NOMO-1 (cell line): ENCODE data around the gene MUSTN1.

Experiments used
- DNase-seq, 2 experiments: peaks; one replicate each; lab custom pipeline; 2025; ENCODE audit not compliant: unreplicated experiment in 2 of 2; lab: John Stamatoyannopoulos, UW

Gene MUSTN1

GRCh38 chr3:52834871-52835501 lies at the start of gene MUSTN1:
MUSTN1 (minus strand) TSS chr3:52835019; CDS start chr3:52834948, 71 bp downstream.
- no peak for DNase-seq

DNA sequence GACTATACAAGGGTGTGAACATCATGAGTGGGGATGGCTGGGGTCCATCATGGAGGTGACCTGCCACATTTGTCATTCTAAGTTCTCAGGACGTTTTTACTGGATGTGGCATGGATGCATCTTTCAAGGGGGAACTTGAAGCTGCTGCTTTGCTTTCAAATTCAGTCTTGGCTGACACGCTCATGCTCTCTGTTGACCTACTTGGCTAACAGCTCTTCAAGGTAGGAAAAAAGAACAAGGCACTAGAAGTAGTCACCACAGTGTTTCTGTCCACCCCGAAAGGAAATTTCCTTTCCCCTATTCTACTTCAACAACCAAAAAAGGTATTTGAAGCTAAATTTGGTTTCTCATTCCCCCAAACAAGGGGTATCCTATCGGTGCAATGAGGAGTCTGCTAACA lies 47.6 kb upstream of the MUSTN1 start:
- no peak for DNase-seq

GRCh38 chr3:52881871-52882270 lies 47.1 kb upstream of the MUSTN1 start:
- no peak for DNase-seq

GRCh38 chr3:52880474-52880873 lies 45.7 kb upstream of the MUSTN1 start:
- DNase-seq = no peak

DNA sequence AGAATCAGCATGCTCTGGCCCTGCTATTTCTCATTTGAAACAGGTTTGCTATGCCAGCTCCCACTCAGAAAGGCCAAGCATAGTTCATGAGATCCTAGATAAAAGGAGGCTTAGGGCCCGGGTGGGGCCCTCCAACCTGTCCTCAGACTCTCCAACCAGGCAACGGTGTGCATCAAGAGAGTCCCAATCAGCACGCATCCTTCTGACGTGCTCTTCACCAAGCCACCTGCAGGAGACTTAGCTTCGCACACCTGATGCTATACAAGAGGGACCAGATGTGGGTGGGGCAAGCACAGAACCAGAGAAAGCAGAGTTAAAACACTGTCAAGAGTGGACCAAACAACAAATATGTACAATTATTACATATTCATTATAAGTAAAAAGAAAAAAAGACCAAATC lies 45.2 kb upstream of the MUSTN1 start:
- no peak for DNase-seq

GRCh38 chr3:52879581-52879980 lies 44.8 kb upstream of the MUSTN1 start:
- DNase-seq = no peak

DNA sequence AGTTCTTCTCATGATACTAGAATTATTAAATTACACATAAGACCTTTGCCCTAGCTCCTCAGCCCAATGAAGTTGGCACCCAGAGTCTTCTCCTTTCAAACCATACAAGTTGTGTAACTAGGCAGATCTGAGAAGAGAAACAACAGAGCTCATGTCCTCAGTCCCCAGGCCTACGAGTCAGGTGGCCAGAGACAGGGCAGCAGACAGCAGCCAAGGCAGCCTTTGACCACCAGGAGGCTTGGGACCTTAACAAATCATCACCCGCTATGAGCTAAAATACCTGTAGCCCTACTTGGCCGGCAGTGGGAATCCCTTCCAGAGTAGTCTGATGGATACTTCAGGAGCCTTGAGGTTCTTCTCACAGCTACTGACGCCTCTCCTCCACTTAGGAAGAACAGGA lies 44.3 kb upstream of the MUSTN1 start:
- no peak for DNase-seq

DNA sequence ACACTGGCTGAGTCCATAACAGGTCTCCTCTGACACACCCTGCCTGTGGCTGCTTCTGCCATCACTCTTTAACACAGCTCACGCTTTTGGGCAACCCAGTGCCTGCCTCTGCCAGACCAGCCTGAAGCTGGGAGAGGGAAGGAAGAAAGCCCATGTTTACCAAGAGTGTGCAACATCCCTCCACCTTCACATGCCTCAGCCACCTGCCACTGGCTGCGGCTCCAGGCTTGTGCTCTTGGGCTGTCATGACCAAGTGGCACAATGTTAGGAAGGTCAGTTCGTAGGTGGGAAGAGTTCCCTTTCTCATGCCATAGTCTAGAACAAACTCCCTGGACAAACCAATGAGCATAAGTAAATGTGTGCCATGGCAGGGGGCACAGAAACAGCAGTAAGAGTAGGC lies 42.3 kb upstream of the MUSTN1 start:
- no peak for DNase-seq

GRCh38 chr3:52874864-52875587 lies 40.2 kb upstream of the MUSTN1 start:
- DNase-seq = peak in 1 of 2 experiments; percentile 56

GRCh38 chr3:52874160-52874701 lies 39.4 kb upstream of the MUSTN1 start:
- no peak for DNase-seq

- DNase-seq = peak in 1 of 2 experiments; percentile 33
Measured at GRCh38 chr3:52873433-52874159, 38.8 kb upstream of the MUSTN1 start.

GRCh38 chr3:52872245-52872644 lies 37.4 kb upstream of the MUSTN1 start:
- DNase-seq = no peak

DNA sequence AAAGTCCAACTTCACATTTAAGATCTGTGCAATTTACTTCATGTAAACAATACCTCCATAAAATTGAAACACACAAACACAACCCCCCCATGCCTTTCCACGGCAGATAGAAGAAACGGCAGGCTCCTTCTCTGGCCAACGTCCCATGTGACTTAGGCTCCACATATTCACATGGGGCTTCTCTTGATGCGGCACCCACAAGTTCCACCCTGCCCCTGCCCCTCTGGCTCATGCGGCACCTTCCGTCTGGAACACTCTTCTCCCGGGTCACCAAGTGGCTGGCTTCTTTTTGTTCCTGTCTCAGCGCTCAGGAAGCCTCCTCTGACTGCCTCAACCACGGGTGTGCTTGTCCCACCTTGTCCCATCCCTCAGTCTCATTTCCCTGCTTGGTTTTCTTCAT lies 36.9 kb upstream of the MUSTN1 start:
- no peak for DNase-seq

DNA sequence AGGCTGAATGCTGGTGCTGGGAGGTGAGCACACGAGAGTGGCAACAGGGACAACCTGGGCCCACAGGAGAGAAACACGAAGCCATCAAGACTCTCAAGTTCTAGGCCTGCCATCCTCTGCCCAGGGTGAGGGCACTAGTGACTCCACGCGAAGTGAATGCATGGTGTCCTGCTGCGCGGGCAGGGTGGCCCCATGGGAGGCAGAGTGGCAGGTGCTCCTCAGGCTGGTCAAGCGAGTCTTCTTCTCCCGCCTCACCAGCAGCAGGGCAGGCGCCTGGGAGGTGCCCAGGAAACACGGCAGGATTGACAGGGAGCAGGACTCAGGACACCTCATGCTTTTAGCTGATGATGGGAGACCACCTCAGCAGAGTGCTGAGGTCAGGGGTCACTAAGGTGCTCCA lies 35.7 kb upstream of the MUSTN1 start:
- no peak for DNase-seq

- no peak for DNase-seq
Measured at GRCh38 chr3:52866427-52866826, 31.6 kb upstream of the MUSTN1 start.

DNA sequence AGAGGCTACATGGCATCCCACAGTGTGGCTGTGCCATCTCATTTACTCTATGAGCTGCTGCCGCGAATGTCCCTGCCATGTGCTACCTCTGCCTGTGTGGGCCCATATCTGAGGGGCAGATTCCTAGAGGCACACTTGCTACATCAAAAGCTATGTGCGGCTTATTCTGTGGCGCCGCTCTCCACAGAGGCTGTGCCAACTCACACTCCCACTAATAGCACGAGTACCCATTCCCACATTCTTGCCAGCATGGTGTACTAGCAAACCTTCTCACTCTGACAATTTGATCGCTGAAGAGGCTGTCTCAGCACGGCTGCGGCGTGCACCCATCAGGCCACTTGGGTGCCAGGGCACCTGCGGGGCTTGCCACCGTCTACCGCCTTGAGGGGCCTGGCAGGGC lies 31.2 kb upstream of the MUSTN1 start:
- no peak for DNase-seq

GRCh38 chr3:52860424-52860768 lies 25.6 kb upstream of the MUSTN1 start:
- DNase-seq = no peak

DNA sequence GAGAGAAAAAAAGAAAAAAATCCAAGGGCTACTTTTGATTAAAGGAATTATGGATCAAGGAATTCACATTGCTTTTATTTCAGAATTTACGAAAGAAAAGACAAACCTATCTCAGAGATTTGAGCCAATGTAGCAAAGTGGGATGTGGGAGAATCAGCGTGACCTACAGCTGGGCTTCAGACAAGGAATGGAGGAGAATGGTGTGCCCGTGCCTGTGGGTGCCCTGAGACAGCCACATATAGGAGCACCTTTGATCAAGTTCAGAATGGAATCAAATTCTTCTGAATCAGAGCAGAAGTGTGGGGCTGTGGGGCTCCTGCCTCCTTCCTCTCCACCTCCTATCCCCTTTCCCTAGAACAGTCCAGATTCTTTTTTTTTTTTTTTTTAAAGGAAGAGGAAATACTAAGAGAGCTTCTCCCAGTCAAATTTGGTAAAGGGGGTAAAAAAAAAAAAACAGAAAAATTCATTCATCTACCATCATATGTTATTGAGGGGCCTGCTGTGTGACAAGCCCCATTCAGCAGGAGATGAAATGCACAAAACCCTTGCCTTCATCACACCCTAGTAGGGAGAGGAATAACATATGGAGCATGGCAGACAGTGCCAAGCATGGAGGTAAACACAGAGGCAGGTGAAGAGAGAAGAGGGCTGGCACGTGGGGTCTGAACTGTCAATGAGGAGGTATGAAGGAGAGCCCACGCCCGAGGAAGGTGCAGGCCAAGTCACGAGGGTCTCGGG lies 25.0 kb upstream of the MUSTN1 start:
- no peak for DNase-seq

DNA sequence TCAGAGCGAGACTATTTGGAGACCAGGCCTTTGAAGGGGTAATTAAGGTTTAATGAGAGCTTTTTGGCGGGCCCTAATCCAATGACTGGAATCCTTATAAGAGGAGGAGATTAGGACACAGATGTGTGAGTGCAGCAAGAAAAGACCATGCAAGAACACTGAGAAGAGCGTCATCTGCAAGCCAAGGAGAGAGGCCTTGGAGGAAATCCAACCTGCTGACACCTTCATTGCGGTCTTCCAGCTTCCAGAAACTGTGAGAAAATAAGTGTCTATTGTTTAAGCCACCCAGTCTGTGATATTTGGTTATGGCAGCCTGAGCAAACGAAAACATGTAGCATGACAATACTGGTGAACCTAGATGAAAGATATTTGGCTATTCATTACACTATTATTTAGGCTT lies 23.0 kb upstream of the MUSTN1 start:
- no peak for DNase-seq

GRCh38 chr3:52857133-52857532 lies 22.3 kb upstream of the MUSTN1 start:
- no peak for DNase-seq

DNA sequence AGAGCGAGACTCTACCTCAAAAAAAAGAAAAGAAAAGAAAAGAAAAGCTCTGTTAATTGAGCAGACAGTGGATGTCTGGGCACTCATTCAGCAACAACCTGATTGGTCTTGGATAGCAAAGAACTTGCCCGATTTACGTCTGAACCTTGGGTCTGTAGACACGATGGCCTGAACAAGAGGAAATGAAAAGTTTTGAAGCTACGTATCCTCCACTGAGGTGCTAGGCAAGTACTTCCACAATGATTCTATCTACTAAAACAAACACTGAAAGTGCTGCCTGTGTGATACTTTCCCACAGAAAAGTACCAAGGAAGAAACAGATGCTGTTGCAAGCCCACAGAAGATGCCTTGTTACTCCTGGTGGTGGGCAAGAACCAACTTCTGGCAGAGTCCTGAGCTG lies 21.8 kb upstream of the MUSTN1 start:
- DNase-seq = no peak
